GM13977 (cell line): ENCODE measurements around the gene DPH1.

Experiments used
- DNase-seq: peaks from one replicate; pipeline ENCODE4 v3.0.0; 2012; ENCODE audit warnings: low spot score
- CTCF ChIP-seq: IDR thresholded peaks from 2 replicates; pipeline ENCODE4 v1.5.1; 2012; ENCODE audit warnings: mild to moderate bottlenecking, control low read depth; ENCODE audit not compliant: insufficient read depth; ENCODE audit errors: extremely low read depth, missing control alignments
- in situ Hi-C: fragments of 300-500 bp; cut with MboI; formaldehyde crosslinking; loops from one replicate; pipeline ENCODE4 v1.12.0; 2022; ENCODE audit warnings: low sequenced_read_pairs, low pct_unique_long_range_greater_than_20kb, mixed read lengths, inconsistent platforms; ENCODE audit not compliant: unreplicated experiment

Gene DPH1

GRCh38 chr17:1989135-1989534, 40.8 kb upstream of the DPH1 start:
- in situ Hi-C loops = no loop called here
- no peak for DNase-seq
- TF ChIP-seq CTCF = no peak

- DNase-seq = no peak
- in situ Hi-C loops = no loop called here
- no peak for TF ChIP-seq CTCF
Measured at GRCh38 chr17:1992541-1992940, 37.4 kb upstream of the DPH1 start.

- TF ChIP-seq CTCF = no peak
- DNase-seq = no peak
- in situ Hi-C loops = no loop called here
Measured at GRCh38 chr17:1994707-1995106, 35.2 kb upstream of the DPH1 start.

GRCh38 chr17:1995321-1995892, 34.5 kb upstream of the DPH1 start:
- TF ChIP-seq CTCF = no peak
- no peak for DNase-seq
- in situ Hi-C loops = no loop called here

GRCh38 chr17:1995907-1996799, 33.8 kb upstream of the DPH1 start:
- no peak for DNase-seq
- in situ Hi-C loops = no loop called here
- TF ChIP-seq CTCF = no peak

- TF ChIP-seq CTCF = no peak
- in situ Hi-C loops = no loop called here
- DNase-seq = no peak
Measured at GRCh38 chr17:1996800-1997288, 33.1 kb upstream of the DPH1 start.
